ENCODE measurements around the gene MLH3.

Gene MLH3

DNA sequence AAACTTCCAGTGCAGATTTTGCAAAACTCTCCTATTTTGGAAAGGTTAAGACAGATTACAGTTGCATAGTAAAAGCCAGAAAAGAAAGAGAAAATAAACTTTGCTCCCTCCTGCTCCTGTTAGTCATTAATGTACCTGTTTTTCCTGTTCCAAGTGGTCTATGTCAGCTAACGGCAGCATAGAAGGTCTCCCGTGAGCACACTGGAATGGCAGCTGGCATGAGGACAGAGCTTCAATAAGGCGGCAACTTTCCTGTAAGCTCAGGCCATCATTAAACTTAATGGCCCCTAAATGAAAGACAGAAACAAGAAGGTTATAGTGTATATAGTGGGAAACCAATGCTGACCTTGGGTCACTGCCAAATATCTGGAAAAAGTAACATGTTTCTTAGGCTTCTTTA, 32.6 kb downstream of the MLH3 start:
- no peak for TF ChIP-seq FOXP2 (optimal IDR thresholded peaks at IDR 0.05; ENCODE audit: borderline replicate concordance, extremely low read depth, extremely low read length, insufficient read depth)
- TF ChIP-seq SIN3A (IDR thresholded peaks at IDR 0.05; ENCODE audit: borderline replicate concordance, insufficient read depth, low read length), result no peak
- no peak for TF ChIP-seq POLR2AphosphoS5 (IDR thresholded peaks at IDR 0.05; ENCODE audit: low read depth, low read length)
- TF ChIP-seq TAF1 (IDR thresholded peaks at IDR 0.05; ENCODE audit: borderline replicate concordance, insufficient read depth, low read length), result no peak
- TF ChIP-seq, protein P1, sequence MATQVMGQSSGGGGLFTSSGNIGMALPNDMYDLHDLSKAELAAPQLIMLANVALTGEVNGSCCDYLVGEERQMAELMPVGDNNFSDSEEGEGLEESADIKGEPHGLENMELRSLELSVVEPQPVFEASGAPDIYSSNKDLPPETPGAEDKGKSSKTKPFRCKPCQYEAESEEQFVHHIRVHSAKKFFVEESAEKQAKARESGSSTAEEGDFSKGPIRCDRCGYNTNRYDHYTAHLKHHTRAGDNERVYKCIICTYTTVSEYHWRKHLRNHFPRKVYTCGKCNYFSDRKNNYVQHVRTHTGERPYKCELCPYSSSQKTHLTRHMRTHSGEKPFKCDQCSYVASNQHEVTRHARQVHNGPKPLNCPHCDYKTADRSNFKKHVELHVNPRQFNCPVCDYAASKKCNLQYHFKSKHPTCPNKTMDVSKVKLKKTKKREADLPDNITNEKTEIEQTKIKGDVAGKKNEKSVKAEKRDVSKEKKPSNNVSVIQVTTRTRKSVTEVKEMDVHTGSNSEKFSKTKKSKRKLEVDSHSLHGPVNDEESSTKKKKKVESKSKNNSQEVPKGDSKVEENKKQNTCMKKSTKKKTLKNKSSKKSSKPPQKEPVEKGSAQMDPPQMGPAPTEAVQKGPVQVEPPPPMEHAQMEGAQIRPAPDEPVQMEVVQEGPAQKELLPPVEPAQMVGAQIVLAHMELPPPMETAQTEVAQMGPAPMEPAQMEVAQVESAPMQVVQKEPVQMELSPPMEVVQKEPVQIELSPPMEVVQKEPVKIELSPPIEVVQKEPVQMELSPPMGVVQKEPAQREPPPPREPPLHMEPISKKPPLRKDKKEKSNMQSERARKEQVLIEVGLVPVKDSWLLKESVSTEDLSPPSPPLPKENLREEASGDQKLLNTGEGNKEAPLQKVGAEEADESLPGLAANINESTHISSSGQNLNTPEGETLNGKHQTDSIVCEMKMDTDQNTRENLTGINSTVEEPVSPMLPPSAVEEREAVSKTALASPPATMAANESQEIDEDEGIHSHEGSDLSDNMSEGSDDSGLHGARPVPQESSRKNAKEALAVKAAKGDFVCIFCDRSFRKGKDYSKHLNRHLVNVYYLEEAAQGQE (IDR thresholded peaks at IDR 0.05; ENCODE audit: insufficient read depth in 1 of 2, low read depth in 2 of 2, low read length in 2 of 2), result no peak

GRCh38 chr14:75016815-75017214, 34.5 kb downstream of the MLH3 start:
- TF ChIP-seq, protein P1 (IDR thresholded peaks at IDR 0.05; ENCODE audit: insufficient read depth in 1 of 2, low read depth in 2 of 2, low read length in 2 of 2), result no peak
- TF ChIP-seq TAF1 (IDR thresholded peaks at IDR 0.05; ENCODE audit: borderline replicate concordance, insufficient read depth, low read length), result no peak
- TF ChIP-seq SIN3A (IDR thresholded peaks at IDR 0.05; ENCODE audit: borderline replicate concordance, insufficient read depth, low read length), result no peak
- no peak for TF ChIP-seq FOXP2 (optimal IDR thresholded peaks at IDR 0.05; ENCODE audit: borderline replicate concordance, extremely low read depth, extremely low read length, insufficient read depth)
- no peak for TF ChIP-seq POLR2AphosphoS5 (IDR thresholded peaks at IDR 0.05; ENCODE audit: low read depth, low read length)

GRCh38 chr14:75015496-75015895, 35.8 kb downstream of the MLH3 start:
- TF ChIP-seq FOXP2 (optimal IDR thresholded peaks at IDR 0.05; ENCODE audit: borderline replicate concordance, extremely low read depth, extremely low read length, insufficient read depth), result no peak
- no peak for TF ChIP-seq SIN3A (IDR thresholded peaks at IDR 0.05; ENCODE audit: borderline replicate concordance, insufficient read depth, low read length)
- TF ChIP-seq TAF1 (IDR thresholded peaks at IDR 0.05; ENCODE audit: borderline replicate concordance, insufficient read depth, low read length), result no peak
- TF ChIP-seq, protein P1 (IDR thresholded peaks at IDR 0.05; ENCODE audit: insufficient read depth in 1 of 2, low read depth in 2 of 2, low read length in 2 of 2), result no peak
- TF ChIP-seq POLR2AphosphoS5 (IDR thresholded peaks at IDR 0.05; ENCODE audit: low read depth, low read length), result no peak

- TF ChIP-seq SIN3A (IDR thresholded peaks at IDR 0.05; ENCODE audit: borderline replicate concordance, insufficient read depth, low read length), result no peak
- TF ChIP-seq, protein P1 (IDR thresholded peaks at IDR 0.05; ENCODE audit: insufficient read depth in 1 of 2, low read depth in 2 of 2, low read length in 2 of 2), result no peak
- TF ChIP-seq POLR2AphosphoS5 (IDR thresholded peaks at IDR 0.05; ENCODE audit: low read depth, low read length), result no peak
- TF ChIP-seq FOXP2 (optimal IDR thresholded peaks at IDR 0.05; ENCODE audit: borderline replicate concordance, extremely low read depth, extremely low read length, insufficient read depth), result no peak
- TF ChIP-seq TAF1 (IDR thresholded peaks at IDR 0.05; ENCODE audit: borderline replicate concordance, insufficient read depth, low read length), result no peak
Observed at GRCh38 chr14:75013290-75013689, 38.0 kb downstream of the MLH3 start.
